GM19193 (cell line): ENCODE results near the gene WAPL.

Source experiments
- POLR2A ChIP-seq: IDR thresholded peaks from 4 replicates; pipeline ENCODE4 v1.6.1; 2011; ENCODE audit not compliant: insufficient read depth, insufficient read length; ENCODE audit errors: extremely low read depth

WAPL gene

GRCh38 chr10:86521678-86522509 is at the start of gene WAPL:
WAPL (minus strand) TSS chr10:86521792; CDS start chr10:86518069, 3,723 bp downstream.
- TF ChIP-seq POLR2A = peak; percentile 65

GRCh38 chr10:86569335-86569734 is 47.7 kb upstream of the WAPL start:
- TF ChIP-seq POLR2A = no peak

- no peak for TF ChIP-seq POLR2A
Observed at GRCh38 chr10:86556933-86557649, 35.5 kb upstream of the WAPL start.

GRCh38 chr10:86556532-86556931 is 34.9 kb upstream of the WAPL start:
- no peak for TF ChIP-seq POLR2A

GRCh38 chr10:86553639-86554038 is 32.0 kb upstream of the WAPL start:
- no peak for TF ChIP-seq POLR2A

GRCh38 chr10:86553213-86553612 is 31.6 kb upstream of the WAPL start:
- no peak for TF ChIP-seq POLR2A

GRCh38 chr10:86547296-86547695 is 25.7 kb upstream of the WAPL start:
- no peak for TF ChIP-seq POLR2A

- TF ChIP-seq POLR2A = no peak
Observed at GRCh38 chr10:86545101-86545500, 23.5 kb upstream of the WAPL start.

- TF ChIP-seq POLR2A = no peak
Observed at GRCh38 chr10:86540016-86540415, 18.4 kb upstream of the WAPL start.

- TF ChIP-seq POLR2A = no peak
Observed at GRCh38 chr10:86538547-86538946, 17.0 kb upstream of the WAPL start.

GRCh38 chr10:86536294-86536861 is 14.8 kb upstream of the WAPL start:
- TF ChIP-seq POLR2A = no peak

- TF ChIP-seq POLR2A = no peak
Observed at GRCh38 chr10:86535132-86535882, 13.7 kb upstream of the WAPL start.

GRCh38 chr10:86533328-86533727 is 11.7 kb upstream of the WAPL start:
- TF ChIP-seq POLR2A = no peak

GRCh38 chr10:86526606-86527005 is 5.0 kb upstream of the WAPL start:
- TF ChIP-seq POLR2A = no peak
